HCT116 (cell line): Measurements from ENCODE around the gene AIFM1. TPM values are rescaled to one million over a fixed set of nuclear protein-coding genes. Genes with fewer than 3 reads are reported as not detected.

Experiments used
- POLR2A ChIP-seq: IDR thresholded peaks from 2 replicates; pipeline ENCODE4 v1.7.0; 2011; ENCODE audit warnings: borderline replicate concordance; ENCODE audit not compliant: insufficient read depth, insufficient read length; ENCODE audit errors: extremely low read depth
- REST ChIP-seq: IDR thresholded peaks from 2 replicates; pipeline ENCODE4 v1.6.1; 2012; ENCODE audit warnings: low read depth
- SRF ChIP-seq: IDR thresholded peaks from 2 replicates; pipeline ENCODE4 v1.6.1; 2012; ENCODE audit warnings: low read depth
- total RNA-seq: library from RNA; stranded (reverse); gene quantifications from one replicate; pipeline ENCODE4 v1.2.1, GENCODE V29; 2021; ENCODE audit not compliant: unreplicated experiment

The AIFM1 gene
- total RNA-seq, 1 experiment from 2014 or later = 50.0 TPM

- TF ChIP-seq REST = no peak
- TF ChIP-seq SRF = no peak
- no peak for TF ChIP-seq POLR2A
These were observed 85.7 kb downstream of the AIFM1 start (continued) for GRCh38 chrX:130079824-130080406.

Other genes with a start within 250 kb of the AIFM1 start
- 30.8 TPM for gene BCORL1, start 183.2 kb downstream of the AIFM1 start, total RNA-seq
- 19.2 TPM for gene ELF4, start 55.3 kb downstream of the AIFM1 start, total RNA-seq
- gene RAB33A, start 6.1 kb upstream of the AIFM1 start, total RNA-seq = not detected
- gene ZNF280C, start 103.1 kb upstream of the AIFM1 start, total RNA-seq = 12.3 TPM
- 13.1 TPM for gene SLC25A14, start 174.1 kb upstream of the AIFM1 start, total RNA-seq
- not detected for gene GPR119, start 219.8 kb upstream of the AIFM1 start, total RNA-seq
- 18.9 TPM for gene RBMX2, start 236.1 kb upstream of the AIFM1 start, total RNA-seq